ENCODE results near the gene RWDD3.

Gene RWDD3

DNA sequence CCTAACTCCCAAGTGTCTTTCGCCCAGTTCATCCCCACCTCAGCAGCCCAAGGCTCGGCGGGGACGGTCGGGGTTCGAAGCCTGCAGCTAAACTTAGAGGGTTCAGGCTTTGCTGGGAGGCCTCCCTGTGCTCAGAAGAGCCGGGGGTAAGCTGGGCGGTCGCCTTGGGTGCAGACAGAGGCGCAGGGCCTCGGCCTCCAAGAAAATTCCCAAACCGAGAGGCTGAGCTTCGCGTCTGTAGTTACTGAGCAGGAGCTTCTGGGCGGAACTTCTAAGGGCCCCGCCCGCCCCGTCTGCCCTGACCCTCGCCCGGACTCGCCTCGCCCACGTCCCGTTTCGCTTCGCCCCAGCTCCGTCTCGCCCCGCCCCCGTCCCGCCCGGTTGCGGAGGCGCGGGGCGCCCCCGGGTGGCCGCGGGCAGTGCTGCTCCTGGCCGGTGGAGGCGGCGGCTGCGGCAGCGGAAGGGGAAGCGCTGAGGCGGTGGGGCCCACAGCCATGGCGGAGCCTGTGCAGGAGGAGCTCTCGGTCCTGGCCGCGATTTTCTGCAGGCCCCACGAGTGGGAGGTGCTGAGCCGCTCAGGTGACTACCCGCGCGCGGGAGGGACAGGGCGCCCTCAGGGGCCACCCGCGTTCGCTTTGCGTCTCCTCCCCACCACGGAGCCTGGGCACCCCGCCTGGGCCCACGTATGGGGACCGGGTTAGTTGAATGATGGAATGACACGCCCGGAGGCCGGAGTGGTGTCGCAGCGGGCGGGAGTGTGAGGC, at the start of gene RWDD3:
TSS of gene RWDD3 (plus strand) at position 474 of the 764 bp plus-strand sequence. CDS start at position 495, 21 bp downstream.
- DNase-seq, result peak; percentile 11

- DNase-seq, result no peak
Observed at GRCh38 chr1:95186149-95186548, 47.9 kb upstream of the RWDD3 start.

- DNase-seq, result no peak
Observed at GRCh38 chr1:95193591-95193990, 40.4 kb upstream of the RWDD3 start.

GRCh38 chr1:95195046-95195445, 39.0 kb upstream of the RWDD3 start:
- DNase-seq, result no peak

- DNase-seq, result no peak
Observed at GRCh38 chr1:95196017-95196416, 38.0 kb upstream of the RWDD3 start.

DNA sequence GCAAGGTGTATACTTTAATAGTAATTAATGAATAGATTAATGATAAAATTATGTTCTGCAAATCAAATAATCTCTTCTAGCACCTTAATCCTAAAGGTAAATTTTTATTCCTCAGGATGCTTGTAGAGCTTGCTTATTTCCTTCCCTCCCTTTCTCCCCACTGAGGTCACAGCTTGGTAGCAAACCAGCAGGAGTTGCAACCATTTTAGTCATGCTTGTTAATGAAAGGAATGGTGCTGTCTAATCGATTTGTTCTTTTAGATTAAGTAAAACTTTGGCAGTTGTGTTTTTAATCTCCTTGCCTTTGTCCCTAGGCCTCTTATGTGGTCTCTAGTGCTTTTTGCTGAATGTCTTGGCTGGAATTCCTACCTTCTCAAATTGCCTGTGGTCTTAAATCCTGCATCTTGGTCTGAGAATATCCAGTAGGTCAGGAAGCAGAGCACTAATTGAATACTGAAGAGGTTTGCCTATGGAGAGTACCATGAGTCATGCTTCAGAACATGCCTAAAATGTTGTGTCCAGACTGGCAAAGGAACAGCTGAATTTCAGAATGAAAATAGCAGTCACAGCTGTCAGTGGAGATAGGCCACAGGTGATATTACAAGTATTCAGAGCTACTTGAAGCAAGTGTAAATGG, 36.3 kb upstream of the RWDD3 start:
- peak; percentile 46 for DNase-seq

DNA sequence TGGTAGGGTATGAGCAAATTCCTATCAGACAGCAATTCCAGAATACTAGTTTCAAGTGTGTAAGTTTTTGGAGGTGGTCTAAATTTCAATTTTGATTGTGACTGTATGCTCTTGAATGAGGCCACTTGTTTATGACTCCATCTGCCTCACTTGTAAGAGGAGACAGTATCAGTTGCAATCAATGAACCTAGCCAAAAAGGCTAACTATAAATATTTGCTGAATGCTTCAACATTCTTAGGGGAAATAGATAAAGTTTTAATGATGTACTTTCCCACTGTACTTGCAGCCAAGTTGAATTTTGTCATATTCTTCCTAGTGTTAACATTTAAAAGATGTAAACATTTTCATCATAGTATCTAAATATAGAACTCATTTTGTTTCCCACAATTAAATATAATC, 32.1 kb upstream of the RWDD3 start:
- DNase-seq, result no peak

DNA sequence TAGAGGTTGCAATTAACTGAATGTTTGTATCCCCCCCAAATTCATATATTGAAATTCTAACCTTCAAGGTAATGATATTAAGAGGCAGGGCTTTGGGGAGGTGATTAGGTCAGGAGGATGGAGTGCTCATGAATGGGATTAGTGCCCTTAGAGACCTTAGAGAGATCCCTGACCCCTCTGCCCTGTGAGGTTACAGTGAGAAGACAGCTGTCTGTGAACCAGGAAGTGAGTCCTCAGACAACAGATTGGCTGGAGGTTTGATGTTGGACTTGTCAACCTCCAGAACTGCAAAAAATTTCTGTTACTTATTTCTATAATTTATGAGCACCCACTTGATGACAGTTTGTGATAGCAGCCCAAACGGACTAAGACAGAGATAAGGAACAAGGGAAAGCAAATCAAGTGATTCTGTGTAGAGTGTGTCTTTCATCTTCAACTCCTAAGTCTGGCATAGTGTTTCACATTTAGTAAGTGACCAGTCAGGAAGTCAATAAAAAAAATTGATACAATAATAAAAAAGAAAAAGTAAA, 30.0 kb upstream of the RWDD3 start:
- no peak for DNase-seq

GRCh38 chr1:95206514-95206913, 27.5 kb upstream of the RWDD3 start:
- DNase-seq, result no peak

DNA sequence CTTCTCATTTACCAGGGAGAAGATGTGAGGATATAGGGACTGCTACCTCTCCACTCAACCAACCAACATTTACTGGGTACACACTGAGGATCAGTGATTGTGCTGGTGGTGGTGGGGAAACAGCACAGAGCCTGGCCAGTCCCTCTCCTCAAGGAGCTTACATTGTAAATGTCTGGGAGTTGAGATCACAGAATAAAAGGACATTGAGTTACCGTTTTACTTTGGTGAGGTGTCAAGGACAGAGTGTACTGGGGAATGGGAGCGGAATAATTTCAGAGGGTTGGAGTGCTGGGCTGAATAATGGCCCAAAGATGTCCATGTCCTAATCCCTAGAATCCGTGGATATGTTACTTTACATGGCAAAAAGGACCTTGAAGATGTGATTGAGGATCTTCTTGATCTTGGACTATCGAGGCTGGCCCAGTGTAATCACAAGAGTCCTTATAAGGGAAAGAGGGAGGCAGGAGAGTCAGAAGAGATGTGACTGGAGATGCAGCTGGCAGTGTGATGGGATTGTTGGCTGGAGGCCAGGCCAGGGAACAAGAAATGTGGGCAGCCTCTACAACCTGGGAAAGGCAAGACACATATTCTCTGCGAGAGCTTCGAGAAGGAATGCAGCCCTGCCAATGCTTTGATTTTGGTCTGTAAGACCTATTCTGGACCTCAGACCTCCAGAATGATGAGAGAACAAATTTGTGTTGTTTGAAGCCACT, 26.6 kb upstream of the RWDD3 start:
- no peak for DNase-seq

GRCh38 chr1:95208876-95209275, 25.1 kb upstream of the RWDD3 start:
- no peak for DNase-seq

- DNase-seq, result no peak
Observed at GRCh38 chr1:95209291-95209690, 24.7 kb upstream of the RWDD3 start.

- DNase-seq, result no peak
Observed at GRCh38 chr1:95216292-95216990, 17.6 kb upstream of the RWDD3 start.

GRCh38 chr1:95217371-95217770, 16.6 kb upstream of the RWDD3 start:
- no peak for DNase-seq

- no peak for DNase-seq
Observed at GRCh38 chr1:95219407-95219806, 14.6 kb upstream of the RWDD3 start.

- DNase-seq, result no peak
Observed at GRCh38 chr1:95221306-95221705, 12.7 kb upstream of the RWDD3 start.

GRCh38 chr1:95222629-95223028, 11.4 kb upstream of the RWDD3 start:
- DNase-seq, result no peak

GRCh38 chr1:95223110-95223509, 10.9 kb upstream of the RWDD3 start:
- no peak for DNase-seq

DNA sequence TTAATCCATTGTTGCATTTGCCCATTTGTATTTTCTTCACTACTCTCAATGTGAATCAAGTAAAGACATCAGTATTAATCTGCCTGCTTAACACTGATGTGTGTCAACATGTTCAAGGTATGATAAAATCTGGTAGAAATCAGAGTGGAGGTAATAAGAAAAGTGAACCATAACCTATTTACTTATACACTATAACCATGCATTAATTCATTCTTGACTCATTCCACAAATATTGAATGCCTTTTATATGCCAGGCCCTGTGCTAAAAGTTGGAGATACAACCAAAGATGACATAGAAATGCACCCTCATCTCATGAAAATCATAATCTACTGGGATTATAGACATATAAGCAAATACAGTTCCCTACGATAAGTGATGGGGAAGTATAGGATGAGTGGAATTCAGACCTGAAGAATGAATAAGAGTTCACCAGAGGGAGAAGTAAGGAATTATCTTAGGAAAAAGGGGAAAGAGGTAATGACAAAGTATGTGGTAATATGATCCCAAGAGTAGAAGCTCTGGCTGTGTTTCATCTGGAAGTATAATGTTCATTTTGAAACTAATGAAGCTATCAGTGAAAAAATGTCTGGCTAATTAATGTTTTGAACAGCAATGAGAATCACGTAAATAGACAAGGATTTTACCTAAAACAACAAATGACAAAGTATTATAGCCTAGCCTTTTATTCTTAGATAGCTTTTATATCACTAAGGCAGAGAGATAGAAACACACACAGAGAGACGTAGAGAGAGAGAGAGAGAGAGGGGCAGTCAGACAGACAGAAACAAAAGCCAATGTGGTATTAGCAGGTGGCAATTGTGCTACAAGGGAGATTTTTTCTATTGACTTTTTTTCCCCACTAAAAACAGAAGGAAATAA, 7.0 kb upstream of the RWDD3 start:
- no peak for DNase-seq

GRCh38 chr1:95229037-95229436, 5.0 kb upstream of the RWDD3 start:
- no peak for DNase-seq

DNA sequence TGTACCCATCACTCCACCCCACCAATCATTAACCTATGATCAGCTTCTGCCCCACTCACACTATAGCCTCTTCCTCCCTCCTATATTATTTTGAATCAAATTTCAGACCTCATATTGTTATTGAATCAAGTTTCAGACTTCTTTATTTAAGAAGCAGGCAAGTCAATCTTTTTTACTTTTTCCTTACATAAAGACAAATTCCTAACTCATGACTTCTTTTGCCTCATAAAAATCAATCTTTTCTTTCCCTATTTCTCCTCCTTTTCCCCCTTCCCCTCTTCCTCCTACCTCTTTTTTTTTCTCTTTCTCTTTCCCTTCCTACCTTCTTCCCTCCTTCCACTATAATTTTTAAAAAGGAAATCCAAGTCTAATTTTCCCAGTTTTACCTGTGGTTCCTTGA, 4.3 kb upstream of the RWDD3 start:
- no peak for DNase-seq

DNA sequence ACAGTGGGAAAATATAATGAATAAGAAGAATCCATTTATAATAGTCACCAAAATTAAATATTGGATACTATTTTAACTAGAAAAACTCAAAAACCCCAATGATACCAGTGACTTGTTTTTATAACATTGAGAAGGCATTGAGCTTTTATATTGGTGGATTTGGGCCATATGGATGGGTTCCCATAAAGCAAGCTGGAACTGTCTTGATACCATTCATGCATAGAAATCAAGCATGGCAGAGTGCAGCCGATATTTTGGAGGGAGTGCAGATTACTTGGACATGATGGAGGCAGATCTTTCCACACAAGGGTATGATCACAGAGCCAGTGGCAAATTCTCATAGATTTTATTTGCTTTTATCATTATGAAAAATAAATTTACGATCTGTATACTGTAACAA, 3.8 kb upstream of the RWDD3 start:
- no peak for DNase-seq
